OCI-LY7 (cell line): Measurements from ENCODE around the gene SDK2. TPM values are rescaled to one million over a fixed set of nuclear protein-coding genes. Genes with fewer than 3 reads are reported as not detected.

Experiments
- BruUV-seq: library from RNA; stranded (reverse); fragments of 400-500 nt; replicated peaks from 2 replicates; lab custom pipeline; 2021; lab: Mats Ljungman, UMichigan
- CTCF ChIA-PET: fragments of 300-600 bp; sonication (Branson Sonifier 250); formaldehyde crosslinking; loops from one replicate; lab custom pipeline; 2022; ENCODE audit warnings: antibody characterized with exemption; ENCODE audit not compliant: unreplicated experiment; lab: Charles Lee
- POLR2A ChIA-PET: fragments of 300-600 bp; sonication (Branson Sonifier 250); formaldehyde crosslinking; loops from one replicate; lab custom pipeline; 2022; ENCODE audit warnings: antibody characterized with exemption; lab: Charles Lee
- DNase-seq: peaks from one replicate; pipeline ENCODE4 v3.0.0-alpha.2; 2015; ENCODE audit warnings: low spot score
- H2AFZ ChIP-seq: fragments of 200-600 bp; sonication (generic), shearing (Covaris generic); 2 replicates; pipeline ENCODE4 v1.6.1; 2014; ENCODE audit warnings: mild to moderate bottlenecking, antibody characterized with exemption, low read length, moderate library complexity
- H3K27ac ChIP-seq: fragments of 200-600 bp; sonication (generic); 2 replicates; pipeline ENCODE4 v1.5.1; 2014; ENCODE audit warnings: mixed run types, low read depth, mild to moderate bottlenecking, moderate library complexity, low read length, inconsistent platforms; ENCODE audit not compliant: poor library complexity, severe bottlenecking
- H3K36me3 ChIP-seq: fragments of 200-600 bp; sonication (generic); 2 replicates; pipeline ENCODE4 v1.6.1; 2014; ENCODE audit warnings: mild to moderate bottlenecking, antibody characterized with exemption, low read length, moderate library complexity, mixed read lengths; ENCODE audit not compliant: insufficient read depth
- H3K4me1 ChIP-seq: fragments of 200-600 bp; sonication (generic); 2 replicates; pipeline ENCODE4 v1.5.1; 2014; ENCODE audit warnings: mild to moderate bottlenecking, low read length; ENCODE audit not compliant: insufficient read depth, poor library complexity, severe bottlenecking
- H3K4me2 ChIP-seq: fragments of 200-600 bp; sonication (generic); 2 replicates; pipeline ENCODE4 v1.6.1; 2014; ENCODE audit warnings: mild to moderate bottlenecking, low read length
- H3K4me3 ChIP-seq: fragments of 200-600 bp; sonication (generic); 2 replicates; pipeline ENCODE4 v1.5.1; 2014; ENCODE audit warnings: mild to moderate bottlenecking, low read depth, low read length; ENCODE audit not compliant: poor library complexity, severe bottlenecking
- H3K79me2 ChIP-seq: fragments of 200-600 bp; sonication (generic); 2 replicates; pipeline ENCODE4 v1.6.1; 2016; ENCODE audit warnings: low read depth, mild to moderate bottlenecking, low read length, moderate library complexity, mixed read lengths; ENCODE audit not compliant: insufficient read depth
- H3K9me2 ChIP-seq: fragments of 200-600 bp; sonication (generic); 2 replicates; pipeline ENCODE4 v1.6.1; 2016; ENCODE audit warnings: mild to moderate bottlenecking, low read length, mixed read lengths; ENCODE audit not compliant: insufficient read depth
- H3K9me3 ChIP-seq: fragments of 200-600 bp; sonication (generic); 2 replicates; pipeline ENCODE4 v1.6.1; 2014; ENCODE audit warnings: mild to moderate bottlenecking, mixed run types, low read length, mixed read lengths
- H4K20me1 ChIP-seq: fragments of 200-600 bp; sonication (generic); 2 replicates; pipeline ENCODE4 v1.6.1; 2014; ENCODE audit warnings: mild to moderate bottlenecking, antibody characterized with exemption, low read length, moderate library complexity, mixed read lengths; ENCODE audit not compliant: insufficient read depth
- EZH2phosphoT487 ChIP-seq: fragments of 200-600 bp; sonication (generic); IDR thresholded peaks from 2 replicates; pipeline ENCODE4 v1.6.1; 2018; ENCODE audit warnings: low read depth, borderline replicate concordance, mild to moderate bottlenecking, mixed run types, antibody characterized with exemption, low read length, moderate library complexity, mixed read lengths
- intact Hi-C: fragments of 100-400 bp; cut with micrococcal nuclease; formaldehyde crosslinking; loops from one replicate; pipeline ENCODE4 v1.10.0; 2022; ENCODE audit not compliant: unreplicated experiment
- total RNA-seq, 2 experiments: library from RNA; depleted of rRNA in 1 of 2; stranded (reverse); fragments of >200 nt in 1 of 2; shearing (Covaris generic) in 1 of 2; gene quantifications; 2 replicates each; pipeline ENCODE4 v1.2.3, GENCODE V29; 2014 to 2022
- TF ChIP-seq, protein P1 (sequence below): fragments of 200-600 bp; sonication (generic); conservative IDR thresholded peaks from 2 replicates; pipeline ENCODE4 v1.5.1; 2014; ENCODE audit warnings: mild to moderate bottlenecking, antibody characterized with exemption, low read length, moderate library complexity, mixed read lengths

SDK2 gene
- total RNA-seq, 2 experiments from 2014 or later, result 0.32 to 1.8 TPM

DNA sequence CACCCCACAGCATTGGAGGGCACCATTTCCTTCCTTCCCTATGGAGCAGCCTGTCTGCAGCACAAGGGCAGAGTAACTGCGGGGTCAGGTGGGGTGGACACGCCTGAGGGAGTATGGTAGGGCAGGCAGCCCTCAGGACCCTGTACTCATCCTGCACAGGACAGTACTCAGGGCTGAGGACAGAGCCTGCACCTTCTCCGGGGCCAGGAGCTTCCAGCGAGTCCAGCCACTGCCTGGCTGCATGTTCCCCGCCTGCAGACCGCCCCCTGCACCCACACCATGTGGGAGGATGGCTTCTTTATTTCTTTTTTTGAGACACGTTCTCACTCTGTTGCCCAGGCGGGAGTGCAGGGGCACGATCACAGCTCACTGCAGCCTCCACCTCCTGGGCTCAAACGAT lies 284.9 kb downstream of the SDK2 start:
- no peak for TF ChIP-seq EZH2phosphoT487
- TF ChIP-seq, protein P1, sequence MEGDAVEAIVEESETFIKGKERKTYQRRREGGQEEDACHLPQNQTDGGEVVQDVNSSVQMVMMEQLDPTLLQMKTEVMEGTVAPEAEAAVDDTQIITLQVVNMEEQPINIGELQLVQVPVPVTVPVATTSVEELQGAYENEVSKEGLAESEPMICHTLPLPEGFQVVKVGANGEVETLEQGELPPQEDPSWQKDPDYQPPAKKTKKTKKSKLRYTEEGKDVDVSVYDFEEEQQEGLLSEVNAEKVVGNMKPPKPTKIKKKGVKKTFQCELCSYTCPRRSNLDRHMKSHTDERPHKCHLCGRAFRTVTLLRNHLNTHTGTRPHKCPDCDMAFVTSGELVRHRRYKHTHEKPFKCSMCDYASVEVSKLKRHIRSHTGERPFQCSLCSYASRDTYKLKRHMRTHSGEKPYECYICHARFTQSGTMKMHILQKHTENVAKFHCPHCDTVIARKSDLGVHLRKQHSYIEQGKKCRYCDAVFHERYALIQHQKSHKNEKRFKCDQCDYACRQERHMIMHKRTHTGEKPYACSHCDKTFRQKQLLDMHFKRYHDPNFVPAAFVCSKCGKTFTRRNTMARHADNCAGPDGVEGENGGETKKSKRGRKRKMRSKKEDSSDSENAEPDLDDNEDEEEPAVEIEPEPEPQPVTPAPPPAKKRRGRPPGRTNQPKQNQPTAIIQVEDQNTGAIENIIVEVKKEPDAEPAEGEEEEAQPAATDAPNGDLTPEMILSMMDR, result no peak
- Histone ChIP-seq H3K4me3 (no peak overlapping the region), H3K9me2 (no peaks in the 10 kb centered on the region), H3K4me1 (no peaks in the 10 kb centered on the region), H3K36me3 (no peaks in the 10 kb centered on the region), H3K27ac (no peak overlapping the region), H2AFZ (no peak overlapping the region), H4K20me1 (no peaks in the 10 kb centered on the region), H3K4me2 (no peak overlapping the region), H3K79me2 (no peaks in the 10 kb centered on the region), H3K9me3 (no peaks in the 10 kb centered on the region)
- intact Hi-C loops, result no loop called here
- no TSS peak for BruUV-seq
- CTCF ChIA-PET, result no interaction called here
- POLR2A ChIA-PET, result no interaction called here
- no peak for DNase-seq

DNA sequence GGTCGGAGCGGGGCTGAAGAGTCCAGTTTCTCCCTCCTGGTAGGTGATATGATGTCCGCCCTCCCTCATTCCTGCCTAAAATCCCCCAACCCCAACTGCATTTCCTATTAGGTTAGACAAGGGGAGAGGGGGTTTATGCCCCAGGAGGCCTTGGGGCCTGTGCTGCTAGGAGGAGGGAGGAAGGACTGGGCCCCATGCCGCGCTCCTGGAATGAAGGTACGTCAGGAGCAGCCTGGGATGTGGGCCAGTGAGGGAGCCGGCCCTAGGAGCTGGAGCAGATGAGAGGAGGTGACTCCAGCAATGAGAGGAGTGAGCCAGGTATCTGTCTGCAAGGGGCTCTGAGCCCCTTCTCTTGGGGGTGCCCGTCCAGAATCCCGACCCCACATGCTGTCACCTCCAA lies 285.6 kb downstream of the SDK2 start:
- POLR2A ChIA-PET, result no interaction called here
- no TSS peak for BruUV-seq
- Histone ChIP-seq H2AFZ (no peak overlapping the region), H4K20me1 (no peaks in the 10 kb centered on the region), H3K4me3 (no peak overlapping the region), H3K9me3 (no peaks in the 10 kb centered on the region), H3K79me2 (no peaks in the 10 kb centered on the region), H3K36me3 (no peaks in the 10 kb centered on the region), H3K9me2 (no peaks in the 10 kb centered on the region), H3K4me2 (no peak overlapping the region), H3K27ac (no peak overlapping the region), H3K4me1 (no peaks in the 10 kb centered on the region)
- no peak for TF ChIP-seq EZH2phosphoT487
- TF ChIP-seq, protein P1, result no peak
- CTCF ChIA-PET, result no interaction called here
- DNase-seq, result no peak
- intact Hi-C loops, result no loop called here

DNA sequence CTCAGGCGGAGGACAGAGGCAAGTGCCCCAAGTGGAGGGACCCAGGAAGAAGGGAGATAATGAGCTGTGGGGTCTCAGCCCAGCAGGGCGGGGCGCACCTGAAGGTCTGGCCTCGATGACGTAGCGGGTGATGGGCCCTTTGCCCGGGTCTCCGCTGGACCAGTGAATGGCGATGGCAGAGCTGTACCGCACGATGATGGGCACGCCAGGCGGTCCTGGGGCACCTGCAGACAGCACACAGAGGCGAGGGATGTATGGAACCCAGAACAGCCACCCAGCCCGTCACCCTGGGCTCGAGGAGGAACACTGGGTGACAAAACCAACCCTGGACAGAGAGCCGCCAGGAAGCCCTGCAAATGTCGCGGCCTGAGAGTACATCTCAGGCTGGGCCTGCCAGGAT lies 286.3 kb downstream of the SDK2 start:
- Histone ChIP-seq H4K20me1 (no peaks in the 10 kb centered on the region), H3K27ac (no peak overlapping the region), H3K4me1 (no peaks in the 10 kb centered on the region), H2AFZ (no peak overlapping the region), H3K9me3 (no peaks in the 10 kb centered on the region), H3K36me3 (no peaks in the 10 kb centered on the region), H3K4me3 (no peak overlapping the region), H3K4me2 (no peak overlapping the region), H3K79me2 (no peaks in the 10 kb centered on the region), H3K9me2 (no peaks in the 10 kb centered on the region)
- ChIA-PET POLR2A (no interaction called here), CTCF (no interaction called here)
- TF ChIP-seq, protein P1, result no peak
- no peak for TF ChIP-seq EZH2phosphoT487
- BruUV-seq, result no TSS peak
- no peak for DNase-seq
- intact Hi-C loops, result no loop called here
